Cardiac septum (tissue), 1 donor: Measurements from ENCODE around the gene ANKRD6. TPM values are rescaled to one million over a fixed set of nuclear protein-coding genes. Genes with fewer than 3 reads are reported as not detected.

Experiments
- DNase-seq: peaks from one replicate; pipeline ENCODE4 v3.0.0-alpha.2; 2020; ENCODE audit warnings: low spot score
- intact Hi-C: fragments of 100-400 bp; cut with DNase I; formaldehyde crosslinking; loops from one replicate; pipeline ENCODE4 v1.14.0; 2022
- total RNA-seq: library from RNA; stranded (reverse); fragmentation: NEBNext Ultra II Directional; extraction: Animal tissue kit (Norgen Biotek cat#: 25700); gene quantifications from one replicate; pipeline ENCODE4 v1.2.1, GENCODE V29; 2021
- donor health status: DM: no; HTN: no; CAD: no.

Gene ANKRD6
- total RNA-seq, 1 donor from 2014 or later = 6.5 TPM

DNA sequence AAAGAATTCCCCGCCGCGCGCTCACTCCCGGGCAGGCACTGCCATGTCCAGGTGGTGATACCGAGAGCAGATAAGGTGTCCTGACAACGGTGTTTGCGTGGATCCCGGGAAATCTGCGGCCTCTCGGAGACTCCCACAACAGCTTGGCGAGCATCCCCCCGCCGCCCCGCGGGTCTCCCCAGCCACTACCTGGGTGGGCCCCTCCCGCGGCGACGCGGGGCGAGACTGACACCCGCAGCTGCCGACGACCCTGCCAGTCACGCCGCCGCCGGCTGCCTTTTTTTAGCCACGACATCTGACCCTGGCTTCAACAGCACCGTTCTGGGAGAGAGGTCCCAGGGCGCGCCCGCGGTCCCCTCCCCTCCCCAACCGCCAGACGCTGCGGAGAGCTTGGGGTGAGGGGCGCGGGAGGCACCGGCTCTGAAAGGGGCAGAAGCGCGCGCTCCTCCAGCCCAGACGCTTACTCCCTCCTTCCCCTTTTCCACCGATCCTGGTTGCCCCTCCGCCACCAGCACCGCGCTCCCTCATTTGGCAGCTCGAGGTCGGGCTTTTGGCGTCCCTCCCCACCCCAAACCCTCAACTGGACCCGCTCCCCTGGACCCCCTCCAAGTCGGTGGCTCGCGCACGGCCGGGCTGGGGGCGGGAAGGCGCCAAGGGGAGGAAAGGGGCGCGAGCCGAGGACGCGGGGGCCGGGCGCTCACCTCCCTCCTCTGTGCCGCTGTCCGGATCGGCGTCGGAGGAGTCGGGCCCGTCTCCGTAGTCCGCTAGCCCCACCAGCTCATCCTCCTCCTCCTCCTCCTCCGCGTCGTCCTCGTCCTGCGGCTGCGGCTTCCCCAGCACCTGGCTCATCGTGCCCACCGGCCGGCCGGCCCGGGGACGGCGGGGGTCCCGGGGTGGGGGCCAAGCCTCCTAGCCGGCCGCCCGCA is 21.5 kb upstream of the ANKRD6 start:
- DNase-seq = peak; percentile 81
- intact Hi-C loops = loop anchor here (5.0 kb wide), 1 partner anchor 44 kb away; no protein-coding TSS in a partner anchor

- intact Hi-C loops = loop anchor here (5.0 kb wide), 1 partner anchor 45 kb away; no protein-coding TSS in a partner anchor
- DNase-seq = peak; percentile 94
These were observed 20.6 kb upstream of the ANKRD6 start, which contains the start of gene RRAGD for GRCh38 chr6:89412071-89413005. RRAGD (minus strand) TSS chr6:89412273; CDS start chr6:89411993, 280 bp downstream.

DNA sequence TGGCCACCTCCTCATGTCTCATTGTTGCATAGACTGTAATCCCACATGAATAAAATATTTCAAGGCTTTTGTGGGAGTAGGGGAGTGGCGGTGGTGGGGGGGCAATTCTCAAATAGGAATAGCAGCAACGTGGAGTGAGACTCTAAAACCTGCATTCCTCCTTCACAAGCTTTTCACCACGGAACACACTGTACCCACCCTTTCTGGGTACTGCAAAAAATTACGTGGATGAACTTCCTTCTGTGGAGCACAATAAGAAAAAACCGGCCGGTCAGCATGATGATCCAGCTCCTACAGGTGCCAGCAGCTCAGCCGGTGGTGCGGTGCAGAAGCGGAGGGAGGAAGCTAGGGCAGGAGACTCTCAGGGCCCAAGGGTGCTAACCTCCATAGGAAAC is 19.9 kb upstream of the ANKRD6 start:
- intact Hi-C loops = loop anchor here (5.0 kb wide), 1 partner anchor 46 kb away; no protein-coding TSS in a partner anchor
- no peak for DNase-seq

- intact Hi-C loops = loop anchor here (5.0 kb wide), 1 partner anchor 47 kb away; no protein-coding TSS in a partner anchor
- DNase-seq = no peak
These were observed 18.7 kb upstream of the ANKRD6 start for GRCh38 chr6:89414215-89414614.

- intact Hi-C loops = no loop called here
- DNase-seq = no peak
These were observed 17.8 kb upstream of the ANKRD6 start for GRCh38 chr6:89415185-89415584.

DNA sequence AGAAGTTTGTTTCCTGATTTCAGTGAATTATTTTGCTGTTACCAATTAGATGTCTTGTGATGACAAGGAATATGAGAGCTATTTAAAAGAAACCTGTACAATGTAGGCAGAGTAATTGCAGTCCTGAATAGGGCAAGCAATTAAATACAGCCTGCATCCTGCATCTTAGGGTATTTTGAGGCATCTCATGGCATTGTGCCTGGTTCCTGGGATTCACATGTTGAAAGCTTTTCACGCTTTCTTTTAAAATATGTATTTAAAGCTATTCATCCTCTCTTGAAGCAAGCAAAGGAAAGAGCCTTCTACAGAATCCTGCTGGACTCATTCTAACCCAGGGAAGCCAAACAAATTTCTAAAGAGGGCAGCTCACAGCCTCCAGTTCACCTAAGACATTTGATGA is 16.2 kb upstream of the ANKRD6 start:
- intact Hi-C loops = no loop called here
- no peak for DNase-seq

DNA sequence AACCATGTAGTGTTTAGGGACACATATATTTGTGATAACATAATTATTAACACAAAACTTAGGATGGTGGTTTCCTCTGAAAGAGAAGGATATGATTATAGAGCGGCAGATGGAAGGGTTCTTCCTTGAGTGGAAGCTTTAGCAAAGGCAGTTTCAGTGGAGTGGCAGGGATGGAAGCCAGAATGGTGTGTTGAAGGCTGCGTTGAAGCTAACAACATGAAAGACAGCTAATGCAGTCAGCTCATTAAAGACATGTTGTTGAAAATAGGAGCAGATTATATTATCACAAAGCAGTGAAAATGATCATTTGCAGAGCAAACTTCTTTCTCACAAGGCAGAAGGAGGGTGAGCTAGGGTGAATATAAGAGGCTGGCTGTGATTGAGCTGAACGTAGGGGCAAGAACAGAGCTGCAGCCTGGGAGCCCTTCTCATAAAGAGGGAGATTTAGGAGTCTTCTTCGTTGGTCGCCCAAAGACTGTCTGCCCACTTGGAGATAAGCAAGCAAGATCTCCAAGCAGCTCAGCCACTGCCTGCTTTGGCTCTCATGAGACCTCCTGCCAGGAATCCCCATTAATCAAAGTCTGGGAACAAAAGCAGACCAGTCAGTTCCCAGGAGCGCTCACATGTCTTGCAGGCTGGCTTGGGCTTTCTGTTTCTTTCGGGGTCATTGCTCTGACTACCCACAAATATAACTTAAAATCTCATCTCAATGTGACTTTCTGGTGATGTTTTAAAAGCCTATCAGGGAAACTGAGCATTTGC is 2.6 kb upstream of the ANKRD6 start:
- DNase-seq = no peak
- intact Hi-C loops = no loop called here

- intact Hi-C loops = no loop called here
- DNase-seq = no peak
These were observed 549 bp downstream of the ANKRD6 start for GRCh38 chr6:89433252-89434149.

- intact Hi-C loops = no loop called here
- DNase-seq = no peak
These were observed 1.2 kb downstream of the ANKRD6 start for GRCh38 chr6:89434150-89434499.

DNA sequence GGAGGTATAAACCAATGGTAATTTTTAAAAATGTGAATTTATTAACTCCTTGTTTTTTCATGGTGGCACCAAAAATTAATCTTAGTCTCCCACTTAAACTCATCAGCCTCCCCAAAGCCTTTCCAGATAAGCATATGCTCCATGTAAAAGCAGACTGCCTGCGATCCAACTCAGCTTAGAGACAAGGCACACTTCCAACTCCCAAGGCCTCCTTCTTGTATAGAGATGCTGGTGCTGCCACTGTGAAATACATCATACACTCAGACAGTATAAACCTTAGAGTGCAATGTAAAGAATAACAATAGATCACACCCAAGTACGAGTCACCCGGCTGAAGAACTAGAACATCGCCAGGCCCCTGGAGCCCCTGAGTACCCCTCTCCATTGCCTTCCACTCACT is 2.0 kb downstream of the ANKRD6 start:
- DNase-seq = no peak
- intact Hi-C loops = no loop called here

DNA sequence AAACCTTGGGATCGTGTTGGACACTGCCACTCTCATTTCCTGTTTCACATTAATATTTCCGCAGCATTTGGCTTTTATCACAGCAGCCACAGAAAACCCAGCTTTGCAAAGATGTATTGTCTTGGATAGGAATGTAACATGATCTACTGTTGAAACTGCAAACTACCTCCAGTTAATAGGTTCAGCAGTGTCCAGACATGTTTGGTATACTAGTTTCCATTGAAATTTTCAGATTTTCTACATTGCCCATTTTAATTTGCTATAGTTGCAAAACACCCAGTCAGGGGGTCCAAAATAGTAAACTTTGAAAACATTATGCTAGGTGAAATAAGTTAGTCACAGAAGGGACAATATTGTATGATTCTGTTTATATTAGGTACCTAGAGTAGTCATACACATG is 3.3 kb downstream of the ANKRD6 start:
- no peak for DNase-seq
- intact Hi-C loops = no loop called here

DNA sequence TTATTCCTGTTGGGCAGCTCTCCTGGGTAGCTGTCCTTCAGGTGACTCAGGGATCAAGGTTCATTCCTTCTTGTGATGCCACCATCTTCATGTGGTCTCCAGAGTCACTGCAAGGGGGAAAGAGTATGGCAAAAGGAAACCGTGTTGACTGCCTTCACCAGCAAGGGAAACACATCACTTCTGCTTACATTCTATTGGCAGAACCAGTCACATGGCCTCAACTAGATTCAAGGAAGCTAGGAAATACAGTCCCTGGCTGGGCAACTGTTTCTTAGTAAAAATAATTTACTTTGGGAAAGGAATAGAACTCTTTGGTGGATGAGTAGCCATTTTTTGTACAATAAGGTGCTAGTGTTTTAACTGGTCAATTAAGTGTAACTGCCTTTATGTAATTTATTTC is 5.3 kb downstream of the ANKRD6 start:
- intact Hi-C loops = no loop called here
- no peak for DNase-seq

- intact Hi-C loops = no loop called here
- DNase-seq = no peak
These were observed 6.1 kb downstream of the ANKRD6 start for GRCh38 chr6:89439014-89439413.

DNA sequence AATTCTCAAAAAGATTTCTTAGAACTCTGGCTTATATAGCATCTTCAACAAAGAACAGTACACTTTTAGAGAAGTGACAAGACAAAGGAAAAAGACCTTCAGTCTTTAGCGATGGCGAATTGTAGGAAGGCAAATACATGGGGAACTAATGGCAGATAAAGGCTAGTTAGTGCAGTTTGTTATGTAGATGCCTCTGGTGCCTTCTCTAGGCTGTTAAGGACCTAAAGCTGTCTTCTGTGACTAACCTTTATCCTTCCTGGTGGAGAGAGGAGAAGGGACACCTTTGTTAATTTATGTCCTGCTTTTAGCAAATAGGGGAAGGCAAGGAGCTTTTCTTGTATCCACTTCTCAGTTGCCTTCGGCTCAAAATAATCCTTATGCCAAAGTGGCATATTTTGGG is 7.2 kb downstream of the ANKRD6 start:
- intact Hi-C loops = no loop called here
- no peak for DNase-seq

DNA sequence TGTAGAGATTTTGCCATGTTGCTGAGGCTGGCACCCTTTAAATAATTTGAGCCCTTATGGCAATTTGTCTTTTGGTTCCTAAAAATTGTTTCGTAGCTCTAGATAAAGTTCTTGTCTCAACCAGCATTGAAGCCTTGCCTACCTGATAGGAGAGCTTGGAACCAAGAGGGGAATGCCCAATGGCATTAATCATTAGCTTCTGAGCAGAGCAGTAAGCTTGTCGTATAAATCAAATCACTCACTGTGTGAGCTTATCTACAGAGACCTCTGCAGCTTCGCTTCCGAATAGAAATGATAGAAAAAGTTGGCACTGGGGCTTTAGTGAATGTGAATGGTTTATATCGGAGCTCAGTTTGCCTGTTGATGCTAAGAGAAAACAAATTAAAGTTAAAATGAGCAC is 10.7 kb downstream of the ANKRD6 start:
- intact Hi-C loops = no loop called here
- DNase-seq = no peak

DNA sequence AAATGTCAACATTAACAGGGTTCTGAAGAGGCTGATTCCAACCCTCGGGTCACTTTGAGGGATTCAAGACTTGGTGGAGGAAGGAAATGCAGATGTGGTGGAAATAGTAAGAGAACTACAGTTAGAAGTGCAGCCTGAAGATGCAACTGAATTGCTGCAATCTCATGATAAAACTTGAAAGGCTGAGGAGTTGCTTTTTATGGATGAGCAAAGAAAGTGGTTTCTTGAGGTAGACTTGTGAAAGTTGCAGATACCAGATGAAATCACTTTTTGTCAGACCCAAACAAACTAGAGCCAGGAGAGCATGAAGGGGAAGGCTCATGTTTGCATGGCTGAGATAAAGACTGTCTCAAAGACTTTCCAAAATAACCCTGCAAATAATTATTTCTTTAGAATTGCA is 16.2 kb downstream of the ANKRD6 start:
- intact Hi-C loops = no loop called here

GRCh38 chr6:89452281-89452680 is 19.3 kb downstream of the ANKRD6 start:
- DNase-seq = no peak
- intact Hi-C loops = no loop called here

More for the DNA sequence above, 16.2 kb downstream of the ANKRD6 start:
- DNase-seq = no peak

- intact Hi-C loops = no loop called here
- no peak for DNase-seq
These were observed 21.3 kb downstream of the ANKRD6 start for GRCh38 chr6:89454300-89454699.
